ENCODE data around the gene ALX4. TPM values are rescaled to one million over a fixed set of nuclear protein-coding genes. Genes with fewer than 3 reads are reported as not detected.

The ALX4 gene
- total RNA-seq = not detected in 2 replicates

DNA sequence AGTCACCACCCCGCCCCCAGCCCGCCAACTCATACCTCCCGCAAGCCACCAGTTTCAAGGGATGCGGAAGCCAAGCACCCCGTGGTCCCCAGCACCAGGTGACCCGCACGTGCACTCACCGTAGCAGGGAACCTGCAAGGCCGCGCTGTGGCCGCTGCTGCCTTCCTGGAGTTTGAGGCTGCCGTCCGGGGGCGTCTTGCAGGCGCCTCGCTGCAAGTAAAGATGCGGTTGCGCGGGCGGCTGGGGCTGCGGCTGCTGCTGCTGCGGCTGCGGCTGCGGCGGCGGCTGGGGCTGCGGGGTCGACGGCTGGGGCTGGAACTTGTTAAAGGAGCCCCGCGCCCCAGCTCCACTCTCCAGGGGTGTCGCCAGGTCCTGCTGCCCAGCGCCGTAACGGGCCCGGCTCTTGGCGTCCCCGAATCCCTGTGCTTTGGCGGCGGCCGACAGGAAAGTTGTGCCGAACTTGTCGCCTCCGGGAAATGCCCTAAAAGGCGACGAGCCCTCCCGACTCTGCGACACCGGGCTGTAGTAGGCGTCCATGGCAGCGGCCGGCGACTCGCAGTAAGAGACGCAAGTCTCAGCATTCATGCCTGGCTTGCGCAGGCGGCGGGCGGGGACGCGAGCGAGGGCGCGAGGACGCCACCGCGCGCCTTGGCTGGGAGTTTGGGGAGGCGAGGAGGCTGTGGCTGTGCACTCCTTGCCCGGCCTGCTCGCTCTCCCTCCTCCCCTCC, at the start of gene ALX4:
Gene ALX4, minus strand, starts transcription at position 662 of the 728 bp plus-strand sequence. Its CDS starts 77 bp downstream, at position 585.
- Mint-ChIP-seq H3K27ac (peak within 1 kb of the TSS; percentile 74), H3K4me1 (ENCODE audit: low read depth) (peaks cover 29% of the 10 kb centered on the region), H3K27me3 (ENCODE audit: insufficient read depth) (peaks cover 93% of the 10 kb centered on the region), H3K36me3 (ENCODE audit: low read depth) (peaks cover 5% of the 10 kb centered on the region), H3K4me3 (peak within 1 kb of the TSS; percentile 13), H3K9me3 (no peaks in the 10 kb centered on the region)
- DNase-seq (ENCODE audit: low spot score) = no peak
- intact Hi-C loops (cut with micrococcal nuclease) = loop anchor here (2.0 kb wide), 1 partner anchor 199 kb away; no protein-coding TSS in a partner anchor

GRCh38 chr11:44359162-44359561, 49.2 kb upstream of the ALX4 start:
- no peaks in the 10 kb centered on the region for H3K36me3 Mint-ChIP-seq (ENCODE audit: low read depth)
- intact Hi-C loops (cut with micrococcal nuclease) = no loop called here
- no peaks in the 10 kb centered on the region for H3K4me1 Mint-ChIP-seq (ENCODE audit: low read depth)

DNA sequence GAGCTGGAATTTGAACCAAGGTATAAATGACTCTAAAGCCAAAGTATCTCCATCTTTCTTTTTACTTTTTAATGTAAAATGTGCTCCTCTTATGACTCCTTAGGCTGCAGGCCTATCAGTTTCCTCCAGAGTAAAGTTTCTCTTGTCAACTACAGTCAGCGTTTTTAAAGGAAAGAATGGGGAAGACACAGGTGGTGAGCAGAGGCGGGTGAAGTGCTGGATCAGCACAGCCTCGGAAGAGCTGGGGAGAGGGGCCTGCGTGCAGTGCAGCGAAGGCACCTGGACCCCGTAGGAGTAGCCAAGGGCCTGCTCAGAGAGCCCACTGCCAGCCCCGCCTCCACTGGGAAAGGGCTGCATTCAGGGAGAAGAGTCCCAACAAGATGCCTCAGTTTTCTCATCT, 48.8 kb upstream of the ALX4 start:
- Mint-ChIP-seq H3K27ac (no peak overlapping the region), H3K4me1 (ENCODE audit: low read depth) (no peaks in the 10 kb centered on the region), H3K4me3 (no peak overlapping the region), H3K36me3 (ENCODE audit: low read depth) (no peaks in the 10 kb centered on the region), H3K9me3 (no peaks in the 10 kb centered on the region), H3K27me3 (ENCODE audit: insufficient read depth) (peaks cover 3% of the 10 kb centered on the region)
- intact Hi-C loops (cut with micrococcal nuclease) = no loop called here
- no peak for DNase-seq (ENCODE audit: low spot score)

More at GRCh38 chr11:44359162-44359561, 49.2 kb upstream of the ALX4 start:
- H3K27me3 Mint-ChIP-seq (ENCODE audit: insufficient read depth) = peaks cover 3% of the 10 kb centered on the region
- H3K4me3 Mint-ChIP-seq = no peak overlapping the region
- no peak for DNase-seq (ENCODE audit: low spot score)
- no peak overlapping the region for H3K27ac Mint-ChIP-seq
- H3K9me3 Mint-ChIP-seq = no peaks in the 10 kb centered on the region

GRCh38 chr11:44357711-44358110, 47.8 kb upstream of the ALX4 start:
- no peak overlapping the region for H3K4me3 Mint-ChIP-seq
- intact Hi-C loops (cut with micrococcal nuclease) = no loop called here

DNA sequence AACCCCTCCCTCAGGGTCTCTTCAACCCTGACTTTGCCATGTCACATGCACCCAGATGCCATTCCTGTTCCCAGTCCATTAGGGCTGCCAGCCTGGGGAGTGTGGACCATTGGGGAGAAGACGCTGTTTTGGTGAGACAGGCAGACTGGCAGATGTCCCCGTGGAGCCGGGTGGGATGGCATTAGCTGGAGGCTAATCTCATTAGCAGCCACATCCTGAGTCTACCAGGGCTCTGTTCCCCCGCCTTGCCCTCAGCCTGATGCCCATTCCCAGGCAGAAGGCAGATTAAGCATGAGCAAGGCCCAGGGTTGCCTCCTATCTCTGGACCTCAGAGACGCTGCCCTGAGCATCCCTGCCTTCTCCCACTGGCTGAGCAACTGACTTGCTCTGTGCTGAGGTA, 46.4 kb upstream of the ALX4 start:
- Mint-ChIP-seq H3K36me3 (ENCODE audit: low read depth) (no peaks in the 10 kb centered on the region), H3K4me3 (no peak overlapping the region), H3K27ac (no peak overlapping the region), H3K4me1 (ENCODE audit: low read depth) (no peaks in the 10 kb centered on the region), H3K27me3 (ENCODE audit: insufficient read depth) (peaks cover 9% of the 10 kb centered on the region), H3K9me3 (no peaks in the 10 kb centered on the region)
- intact Hi-C loops (cut with micrococcal nuclease) = no loop called here
- no peak for DNase-seq (ENCODE audit: low spot score)

More at GRCh38 chr11:44357711-44358110, 47.8 kb upstream of the ALX4 start:
- peaks cover 3% of the 10 kb centered on the region for H3K27me3 Mint-ChIP-seq (ENCODE audit: insufficient read depth)
- no peaks in the 10 kb centered on the region for H3K4me1 Mint-ChIP-seq (ENCODE audit: low read depth)
- no peaks in the 10 kb centered on the region for H3K9me3 Mint-ChIP-seq
- no peaks in the 10 kb centered on the region for H3K36me3 Mint-ChIP-seq (ENCODE audit: low read depth)
- DNase-seq (ENCODE audit: low spot score) = no peak
- H3K27ac Mint-ChIP-seq = no peak overlapping the region

- no peak for DNase-seq (ENCODE audit: low spot score)
- no peaks in the 10 kb centered on the region for H3K4me1 Mint-ChIP-seq (ENCODE audit: low read depth)
- no peaks in the 10 kb centered on the region for H3K36me3 Mint-ChIP-seq (ENCODE audit: low read depth)
- H3K27me3 Mint-ChIP-seq (ENCODE audit: insufficient read depth) = peaks cover 13% of the 10 kb centered on the region
- H3K9me3 Mint-ChIP-seq = no peaks in the 10 kb centered on the region
- intact Hi-C loops (cut with micrococcal nuclease) = no loop called here
- no peak overlapping the region for H3K4me3 Mint-ChIP-seq
- no peak overlapping the region for H3K27ac Mint-ChIP-seq
These were observed 42.1 kb upstream of the ALX4 start for GRCh38 chr11:44351898-44352498.

DNA sequence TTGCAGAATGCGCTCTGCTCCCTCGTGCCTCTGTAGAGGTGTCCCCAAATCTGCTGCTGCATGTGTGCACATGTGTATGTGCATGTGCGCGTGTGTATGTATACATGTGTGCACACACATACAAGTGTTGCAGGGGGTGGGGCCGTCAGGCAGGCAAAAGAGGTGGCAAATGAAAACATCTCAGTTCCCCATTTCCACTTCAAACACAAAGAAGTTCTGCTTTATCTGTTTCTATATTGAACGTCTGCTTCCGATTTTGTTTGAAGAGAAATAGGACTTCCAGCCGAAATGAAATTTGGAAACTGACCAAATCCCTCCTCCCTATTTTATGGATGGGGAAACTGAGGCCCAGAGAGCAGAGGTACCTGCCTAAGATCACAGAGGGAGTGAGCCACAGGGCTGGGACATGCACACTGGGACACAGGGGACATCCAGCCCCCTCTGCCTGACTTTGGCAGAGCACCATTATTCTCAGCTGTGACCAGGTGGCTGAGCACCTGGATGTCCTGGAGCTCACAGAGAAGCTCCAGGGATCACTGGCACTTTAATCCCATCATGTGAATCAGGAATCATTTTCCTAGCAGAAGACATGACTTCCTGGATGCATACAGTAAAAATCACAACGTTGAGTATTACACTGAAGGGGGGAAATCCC, 41.2 kb upstream of the ALX4 start:
- no peaks in the 10 kb centered on the region for H3K4me1 Mint-ChIP-seq (ENCODE audit: low read depth)
- DNase-seq (ENCODE audit: low spot score) = no peak
- H3K9me3 Mint-ChIP-seq = no peaks in the 10 kb centered on the region
- no peak overlapping the region for H3K4me3 Mint-ChIP-seq
- H3K36me3 Mint-ChIP-seq (ENCODE audit: low read depth) = no peaks in the 10 kb centered on the region
- no peak overlapping the region for H3K27ac Mint-ChIP-seq
- intact Hi-C loops (cut with micrococcal nuclease) = no loop called here
- H3K27me3 Mint-ChIP-seq (ENCODE audit: insufficient read depth) = peaks cover 15% of the 10 kb centered on the region

GRCh38 chr11:44349328-44349727, 39.4 kb upstream of the ALX4 start:
- Mint-ChIP-seq H3K27me3 (ENCODE audit: insufficient read depth) (peaks cover 15% of the 10 kb centered on the region), H3K4me3 (no peak overlapping the region), H3K36me3 (ENCODE audit: low read depth) (no peaks in the 10 kb centered on the region), H3K4me1 (ENCODE audit: low read depth) (no peaks in the 10 kb centered on the region), H3K27ac (no peak overlapping the region), H3K9me3 (no peaks in the 10 kb centered on the region)
- no peak for DNase-seq (ENCODE audit: low spot score)
- intact Hi-C loops (cut with micrococcal nuclease) = no loop called here

DNA sequence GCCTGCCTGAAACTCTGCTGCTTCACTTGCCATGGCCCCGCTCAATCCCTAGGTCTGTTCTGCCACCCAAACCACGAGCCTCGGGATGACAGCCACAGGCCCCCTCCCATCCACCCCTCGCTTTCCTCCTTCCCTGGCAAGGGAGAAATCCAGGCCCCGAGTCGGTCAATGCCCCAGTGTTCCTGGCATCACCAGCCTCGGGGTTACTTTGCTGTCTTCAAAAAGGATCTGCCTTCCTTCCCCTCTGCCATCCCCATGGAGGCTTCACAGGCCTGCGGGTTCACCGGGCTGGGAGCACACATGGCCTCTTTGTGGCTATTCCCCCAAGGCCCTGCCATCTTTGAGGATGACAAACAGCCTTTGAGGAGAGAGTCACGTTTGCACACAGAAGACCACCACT, 38.8 kb upstream of the ALX4 start:
- intact Hi-C loops (cut with micrococcal nuclease) = no loop called here
- H3K27me3 Mint-ChIP-seq (ENCODE audit: insufficient read depth) = peaks cover 15% of the 10 kb centered on the region
- H3K27ac Mint-ChIP-seq = no peak overlapping the region
- no peaks in the 10 kb centered on the region for H3K4me1 Mint-ChIP-seq (ENCODE audit: low read depth)
- no peak overlapping the region for H3K4me3 Mint-ChIP-seq
- no peaks in the 10 kb centered on the region for H3K9me3 Mint-ChIP-seq
- no peak for DNase-seq (ENCODE audit: low spot score)
- no peaks in the 10 kb centered on the region for H3K36me3 Mint-ChIP-seq (ENCODE audit: low read depth)

GRCh38 chr11:44348114-44348513, 38.2 kb upstream of the ALX4 start:
- no peaks in the 10 kb centered on the region for H3K36me3 Mint-ChIP-seq (ENCODE audit: low read depth)
- H3K4me1 Mint-ChIP-seq (ENCODE audit: low read depth) = no peaks in the 10 kb centered on the region
- no peak overlapping the region for H3K4me3 Mint-ChIP-seq
- H3K27ac Mint-ChIP-seq = no peak overlapping the region
- H3K27me3 Mint-ChIP-seq (ENCODE audit: insufficient read depth) = peaks cover 15% of the 10 kb centered on the region
- intact Hi-C loops (cut with micrococcal nuclease) = no loop called here
- H3K9me3 Mint-ChIP-seq = no peaks in the 10 kb centered on the region
- DNase-seq (ENCODE audit: low spot score) = no peak

DNA sequence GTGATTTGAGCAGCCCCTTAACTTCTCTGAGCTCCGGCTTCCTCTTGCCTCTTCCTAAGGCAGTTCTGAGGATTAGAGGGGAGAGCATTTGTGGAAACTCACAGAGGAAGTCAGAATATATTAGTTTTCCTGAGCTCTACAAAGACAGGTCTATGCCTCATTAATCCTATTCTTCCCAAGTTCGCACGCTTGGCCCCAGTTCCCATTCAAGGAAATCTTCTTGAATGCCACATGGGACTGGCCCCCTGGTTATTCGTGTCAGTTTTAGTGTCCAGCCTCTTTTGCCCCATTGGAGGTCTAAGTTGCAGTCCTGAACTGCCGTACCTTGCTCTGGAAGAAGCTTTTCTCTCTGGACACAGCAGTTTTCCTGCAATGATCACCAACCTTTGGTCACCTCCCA, 37.6 kb upstream of the ALX4 start:
- no peak overlapping the region for H3K27ac Mint-ChIP-seq
- no peak overlapping the region for H3K4me3 Mint-ChIP-seq
- no peaks in the 10 kb centered on the region for H3K36me3 Mint-ChIP-seq (ENCODE audit: low read depth)
- H3K9me3 Mint-ChIP-seq = no peaks in the 10 kb centered on the region
- H3K4me1 Mint-ChIP-seq (ENCODE audit: low read depth) = no peaks in the 10 kb centered on the region
- intact Hi-C loops (cut with micrococcal nuclease) = no loop called here
- peaks cover 15% of the 10 kb centered on the region for H3K27me3 Mint-ChIP-seq (ENCODE audit: insufficient read depth)
- DNase-seq (ENCODE audit: low spot score) = no peak

GRCh38 chr11:44346983-44347382, 37.0 kb upstream of the ALX4 start:
- intact Hi-C loops (cut with micrococcal nuclease) = no loop called here
- H3K4me1 Mint-ChIP-seq (ENCODE audit: low read depth) = no peaks in the 10 kb centered on the region
- H3K4me3 Mint-ChIP-seq = no peak overlapping the region
- H3K27ac Mint-ChIP-seq = no peak overlapping the region
- no peaks in the 10 kb centered on the region for H3K9me3 Mint-ChIP-seq
- DNase-seq (ENCODE audit: low spot score) = no peak
- H3K36me3 Mint-ChIP-seq (ENCODE audit: low read depth) = no peaks in the 10 kb centered on the region
- peaks cover 14% of the 10 kb centered on the region for H3K27me3 Mint-ChIP-seq (ENCODE audit: insufficient read depth)

DNA sequence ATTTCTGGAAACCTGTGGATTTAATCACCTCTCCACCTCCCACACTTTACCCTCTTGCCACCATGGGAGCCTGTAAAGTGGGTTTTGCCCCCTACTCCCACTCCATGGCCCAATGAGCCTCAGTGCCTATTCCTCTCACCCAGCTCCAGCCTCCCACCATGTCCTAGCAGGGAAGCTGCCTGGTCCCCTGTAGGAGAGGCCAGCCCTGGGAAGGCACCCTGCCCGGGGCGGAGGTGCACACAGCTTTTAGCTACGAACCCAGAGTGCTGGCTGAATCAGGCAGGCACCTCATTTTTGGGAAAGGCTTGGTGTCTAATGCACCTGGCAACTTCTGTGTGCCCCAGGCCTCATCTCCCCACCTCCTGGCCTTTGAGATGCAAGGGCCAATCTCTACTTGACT, 35.8 kb upstream of the ALX4 start:
- no peaks in the 10 kb centered on the region for H3K4me1 Mint-ChIP-seq (ENCODE audit: low read depth)
- no peak overlapping the region for H3K4me3 Mint-ChIP-seq
- intact Hi-C loops (cut with micrococcal nuclease) = no loop called here
- H3K27ac Mint-ChIP-seq = no peak overlapping the region
- no peaks in the 10 kb centered on the region for H3K36me3 Mint-ChIP-seq (ENCODE audit: low read depth)
- DNase-seq (ENCODE audit: low spot score) = no peak
- no peaks in the 10 kb centered on the region for H3K9me3 Mint-ChIP-seq
- H3K27me3 Mint-ChIP-seq (ENCODE audit: insufficient read depth) = peaks cover 12% of the 10 kb centered on the region

All from activated T-helper 1 cell treated with anti-CD3 and anti-CD28 coated beads, Interleukin-12 subunit alpha, Interleukin-12 subunit beta, Interleukin-2, Interleukin-4 antibody, amounts not matched to agents 30 ng/mL and 10 ng/mL and 1 ng/mL, durations not matched to agents 14 hours and 24 hours and 36 hours (primary cell).